ACC112 (cell line): ENCODE data around the gene SHCBP1L.
A peak's percentile ranks its signal among the peaks of the same experiment; 100 is the strongest.
"Not testable (repeated sequence)": the region's sequence is repeated elsewhere in the genome, so short reads cannot be mapped to it uniquely, and the experiment has no call there.

Experiments
- H2AFZ ChIP-seq: fragments of 200-600 bp; sonication (generic); one replicate; pipeline ENCODE4 v1.6.0; 2017; ENCODE audit warnings: antibody characterized with exemption, low read length; ENCODE audit not compliant: unreplicated experiment
- H3K27ac ChIP-seq: fragments of 200-600 bp; sonication (generic); 2 replicates; pipeline ENCODE4 v1.5.1; 2014; ENCODE audit warnings: low read depth, mild to moderate bottlenecking, antibody characterized with exemption, low read length, moderate library complexity
- H3K27me3 ChIP-seq: fragments of 200-600 bp; sonication (generic); 2 replicates; pipeline ENCODE4 v1.6.1; 2014; ENCODE audit warnings: mild to moderate bottlenecking, antibody characterized with exemption, low read length, moderate library complexity, mixed read lengths; ENCODE audit not compliant: insufficient read depth
- H3K36me3 ChIP-seq: fragments of 200-600 bp; sonication (generic); 2 replicates; pipeline ENCODE4 v1.6.1; 2016; ENCODE audit warnings: mild to moderate bottlenecking, antibody characterized with exemption, low read length, moderate library complexity, mixed read lengths; ENCODE audit not compliant: insufficient read depth
- H3K4me1 ChIP-seq: fragments of 200-600 bp; sonication (generic); one replicate; pipeline ENCODE4 v1.6.1; 2016; ENCODE audit warnings: low read length, mixed read lengths; ENCODE audit not compliant: insufficient read depth, unreplicated experiment, control insufficient read depth
- H3K4me3 ChIP-seq: fragments of 200-600 bp; sonication (generic); 2 replicates; pipeline ENCODE4 v1.5.1; 2014; ENCODE audit warnings: mild to moderate bottlenecking, low read depth, low read length
- H3K79me2 ChIP-seq: fragments of 200-600 bp; sonication (generic); one replicate; pipeline ENCODE4 v1.6.0; 2016; ENCODE audit warnings: low read length; ENCODE audit not compliant: control insufficient read depth, unreplicated experiment, insufficient read depth

The SHCBP1L gene

DNA sequence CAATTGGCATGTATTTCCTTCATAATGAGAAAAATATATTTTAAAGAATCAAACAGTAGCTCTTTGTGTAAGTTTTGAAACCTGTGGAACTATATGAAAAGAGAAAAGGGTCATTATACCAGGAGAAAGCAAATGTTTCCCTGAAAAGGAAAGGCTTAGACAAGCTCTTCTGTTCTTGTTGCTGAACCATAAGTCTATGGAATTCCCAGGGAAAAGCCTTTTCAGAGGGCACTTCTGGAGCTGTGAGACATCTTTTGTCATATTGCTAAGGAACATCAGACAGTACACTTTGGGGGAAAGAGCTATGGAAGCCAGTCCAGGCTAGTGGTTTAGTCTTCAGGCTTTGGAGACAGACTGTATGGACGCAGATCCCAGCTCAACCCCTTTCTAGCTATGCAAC is 12.1 kb upstream of the SHCBP1L start:
- Histone ChIP-seq H3K27ac (no peak overlapping the region), H3K36me3 (no peaks in the 10 kb centered on the region), H3K4me1 (peaks cover 10% of the 10 kb centered on the region), H2AFZ (no peak overlapping the region), H3K27me3 (no peaks in the 10 kb centered on the region), H3K79me2 (no peaks in the 10 kb centered on the region), H3K4me3 (no peak overlapping the region)

DNA sequence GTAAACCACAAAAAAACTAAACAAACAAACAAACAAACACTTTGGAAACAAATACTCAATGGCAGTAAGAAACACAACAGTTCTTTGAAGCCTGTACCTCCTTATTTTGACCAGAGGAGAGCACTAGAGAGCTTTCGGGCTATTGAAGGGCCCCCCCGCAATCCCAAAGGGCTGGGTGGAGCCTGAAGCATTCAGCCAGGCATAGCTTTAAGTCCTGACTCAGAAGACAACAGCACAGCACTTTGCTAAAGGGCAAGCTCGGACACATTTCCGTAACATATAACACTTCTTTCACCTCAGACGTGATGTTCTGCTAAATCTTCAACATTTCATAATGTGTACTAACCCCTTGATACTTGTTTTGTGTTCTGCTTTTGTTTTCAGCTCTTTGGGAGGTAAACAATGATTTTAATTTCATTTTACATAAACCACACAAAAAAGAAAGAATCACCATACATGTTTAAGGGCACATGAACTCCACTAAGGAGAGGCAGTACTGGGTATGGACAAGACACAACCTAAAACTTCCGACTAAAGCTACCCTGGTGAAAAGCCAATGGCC is 9.7 kb upstream of the SHCBP1L start:
- Histone ChIP-seq H3K27me3 (no peaks in the 10 kb centered on the region), H3K4me1 (peaks cover 10% of the 10 kb centered on the region), H2AFZ (peak overlapping the region; percentile 74), H3K27ac (peak overlapping the region; percentile 72), H3K4me3 (peak overlapping the region; percentile 64), H3K36me3 (no peaks in the 10 kb centered on the region), H3K79me2 (no peaks in the 10 kb centered on the region)

DNA sequence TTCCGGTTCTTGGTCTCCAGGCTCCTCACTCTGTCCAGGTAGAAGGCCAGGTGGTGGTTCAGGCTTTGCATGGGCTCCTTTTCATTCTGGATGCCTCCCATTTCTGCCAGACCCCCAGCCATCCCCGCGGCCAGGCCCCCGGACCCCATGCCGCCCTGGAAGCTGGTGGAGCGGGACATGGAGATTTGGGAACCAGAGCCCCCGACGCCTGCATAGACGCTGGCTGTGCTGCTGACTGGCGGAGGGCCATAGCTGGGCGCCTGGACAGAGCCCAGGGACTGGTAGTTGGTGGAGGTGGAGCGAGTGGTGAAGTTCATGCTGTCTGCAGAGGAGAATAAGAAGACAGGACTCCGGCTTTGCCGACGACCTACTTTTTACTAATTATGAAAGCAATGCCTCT is 7.1 kb upstream of the SHCBP1L start:
- no peak overlapping the region for H3K27ac ChIP-seq
- H2AFZ ChIP-seq, result no peak overlapping the region
- H3K4me1 ChIP-seq, result peaks cover 26% of the 10 kb centered on the region
- no peaks in the 10 kb centered on the region for H3K36me3 ChIP-seq
- no peaks in the 10 kb centered on the region for H3K27me3 ChIP-seq
- H3K4me3 ChIP-seq, result no peak overlapping the region
- H3K79me2 ChIP-seq, result no peaks in the 10 kb centered on the region

DNA sequence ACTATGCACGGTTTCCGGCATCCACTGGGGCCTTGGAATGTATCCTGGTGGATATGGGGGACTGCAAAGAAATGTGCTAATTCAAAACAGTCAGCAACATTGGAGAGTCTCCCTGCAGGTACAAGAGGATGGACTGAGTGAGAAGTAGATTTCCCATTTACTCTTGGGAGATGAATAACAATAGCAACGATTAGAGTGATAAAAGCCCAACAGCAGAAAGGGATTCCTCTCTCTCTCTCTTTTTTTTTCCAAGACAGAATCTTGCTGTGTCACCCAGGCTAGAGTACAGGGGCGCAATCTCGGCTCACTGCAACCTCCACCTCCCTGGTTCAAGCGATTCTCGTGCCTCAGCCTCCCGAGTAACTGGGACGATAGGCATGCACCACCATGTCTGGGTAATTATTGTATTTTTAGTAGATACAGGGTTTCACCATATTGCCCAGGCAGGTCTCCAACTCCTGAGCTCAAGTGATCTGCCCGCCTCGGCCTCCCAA is 5.0 kb upstream of the SHCBP1L start:
- Histone ChIP-seq H3K79me2 (no peaks in the 10 kb centered on the region), H2AFZ (no peak overlapping the region), H3K27ac (no peak overlapping the region), H3K4me1 (peaks cover 28% of the 10 kb centered on the region), H3K4me3 (no peak overlapping the region), H3K36me3 (no peaks in the 10 kb centered on the region), H3K27me3 (no peaks in the 10 kb centered on the region)

DNA sequence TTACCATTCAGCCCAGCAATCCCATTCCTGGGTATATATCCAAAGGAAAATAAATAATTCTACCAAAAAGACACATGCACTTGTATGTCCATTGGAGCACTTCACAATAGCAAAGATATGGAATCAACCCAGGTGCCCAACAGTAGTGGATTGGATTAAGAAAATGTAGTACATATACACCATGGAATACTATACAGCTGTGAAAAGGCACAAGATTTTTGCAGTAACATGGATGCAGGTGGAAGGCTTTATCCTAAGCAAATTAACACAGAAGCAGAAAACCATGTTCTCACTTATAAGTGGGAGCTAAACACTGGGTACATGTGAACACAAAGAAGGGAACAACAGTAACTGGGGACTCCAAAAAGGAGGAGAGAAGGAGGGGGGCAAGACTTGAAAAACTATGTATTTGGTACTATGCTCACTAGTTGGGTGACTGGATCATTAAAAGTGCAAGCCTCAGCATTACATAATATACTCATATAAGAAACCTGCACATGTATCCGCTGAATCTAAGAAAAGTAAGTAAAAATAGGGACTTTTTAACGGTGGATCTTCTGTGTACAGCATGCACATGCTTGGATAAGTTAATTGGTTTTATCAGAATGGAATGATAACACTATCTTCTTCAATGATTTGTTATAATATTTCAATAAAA is 3.9 kb upstream of the SHCBP1L start:
- no peaks in the 10 kb centered on the region for H3K79me2 ChIP-seq
- no peak overlapping the region for H2AFZ ChIP-seq
- H3K27me3 ChIP-seq, result peaks cover 5% of the 10 kb centered on the region; the same call in 1 of the 2 replicates
- H3K27ac ChIP-seq, result peak overlapping the region; percentile 57
- no peak overlapping the region for H3K4me3 ChIP-seq
- peaks cover 24% of the 10 kb centered on the region for H3K4me1 ChIP-seq
- H3K36me3 ChIP-seq, result no peaks in the 10 kb centered on the region

DNA sequence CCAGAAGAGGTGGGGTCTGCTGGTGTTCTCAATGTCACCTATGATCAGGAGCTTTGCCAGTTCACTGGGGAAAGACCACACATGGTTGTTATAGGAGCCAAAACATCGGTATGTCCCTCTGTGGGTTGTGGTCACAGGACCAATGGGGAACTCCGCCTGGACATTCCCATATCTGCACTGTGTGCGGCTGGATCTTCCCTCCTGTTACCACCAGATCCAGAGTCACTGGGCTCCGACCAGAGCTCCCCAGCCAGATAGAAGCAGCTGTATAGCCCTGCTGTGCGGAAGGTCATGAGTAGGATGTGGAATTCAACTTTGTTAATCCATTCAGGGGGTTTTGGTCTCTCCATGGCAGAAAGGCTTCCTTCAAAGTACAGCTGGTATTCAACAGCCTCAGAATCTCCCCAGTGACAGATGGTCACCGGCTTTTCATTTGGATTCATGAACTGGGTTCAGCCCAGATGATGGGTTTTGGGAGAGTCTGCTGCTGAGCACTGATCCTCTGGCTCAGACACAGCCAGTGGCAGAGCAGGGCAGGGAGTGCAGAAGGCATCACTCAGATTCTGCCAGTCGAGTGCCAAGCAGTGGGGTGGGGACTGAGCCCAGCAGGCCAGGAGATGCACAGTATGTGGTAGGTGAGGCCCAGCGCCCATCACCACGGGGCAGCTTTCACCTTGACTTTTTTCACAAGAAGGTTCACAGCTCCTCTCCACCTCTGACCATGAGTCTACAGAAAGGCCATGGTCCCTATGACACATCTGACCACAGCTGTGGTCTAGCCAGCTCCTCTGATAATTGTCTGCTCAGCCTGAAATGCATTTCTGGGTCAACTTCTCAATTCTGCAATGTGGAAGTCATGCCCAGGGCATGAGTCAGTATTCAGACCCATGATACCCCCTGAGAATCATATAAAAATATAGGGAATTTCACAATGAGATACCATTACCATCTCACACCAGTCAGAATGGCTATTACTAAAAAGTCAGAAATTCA is 2.9 kb upstream of the SHCBP1L start:
- H3K79me2 ChIP-seq, result no peaks in the 10 kb centered on the region
- no peaks in the 10 kb centered on the region for H3K36me3 ChIP-seq
- H3K27me3 ChIP-seq, result peaks cover 5% of the 10 kb centered on the region; the same call in 1 of the 2 replicates
- peak overlapping the region; percentile 15; the same call in 1 of the 2 replicates for H3K4me3 ChIP-seq
- H3K4me1 ChIP-seq, result peaks cover 20% of the 10 kb centered on the region
- H2AFZ ChIP-seq, result no peak overlapping the region
- H3K27ac ChIP-seq, result peak overlapping the region; percentile 69

DNA sequence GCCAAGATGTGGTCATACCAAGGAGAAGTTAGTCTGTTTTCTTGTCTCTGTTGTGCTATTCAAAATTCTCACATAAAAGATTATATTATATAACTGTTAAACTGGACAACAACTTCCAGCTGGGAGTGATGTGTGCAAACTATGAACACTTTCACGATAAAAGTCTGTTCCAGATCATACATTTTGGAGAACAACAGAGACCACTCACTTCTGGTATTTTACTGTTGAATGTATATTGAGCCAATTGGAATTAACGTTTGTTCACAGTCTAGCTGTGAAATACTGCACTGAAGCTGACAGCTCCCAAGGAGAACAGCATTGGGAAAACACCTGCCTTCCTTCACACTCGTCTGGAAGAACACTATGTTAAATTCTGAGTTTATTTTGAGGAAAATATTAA is 860 bp upstream of the SHCBP1L start:
- Histone ChIP-seq H3K79me2 (no peaks in the 10 kb centered on the region), H3K36me3 (no peaks in the 10 kb centered on the region), H3K27me3 (peaks cover 5% of the 10 kb centered on the region; the same call in 1 of the 2 replicates), H3K27ac (no peak overlapping the region), H3K4me1 (peaks cover 20% of the 10 kb centered on the region), H2AFZ (no peak overlapping the region), H3K4me3 (no peak overlapping the region)

DNA sequence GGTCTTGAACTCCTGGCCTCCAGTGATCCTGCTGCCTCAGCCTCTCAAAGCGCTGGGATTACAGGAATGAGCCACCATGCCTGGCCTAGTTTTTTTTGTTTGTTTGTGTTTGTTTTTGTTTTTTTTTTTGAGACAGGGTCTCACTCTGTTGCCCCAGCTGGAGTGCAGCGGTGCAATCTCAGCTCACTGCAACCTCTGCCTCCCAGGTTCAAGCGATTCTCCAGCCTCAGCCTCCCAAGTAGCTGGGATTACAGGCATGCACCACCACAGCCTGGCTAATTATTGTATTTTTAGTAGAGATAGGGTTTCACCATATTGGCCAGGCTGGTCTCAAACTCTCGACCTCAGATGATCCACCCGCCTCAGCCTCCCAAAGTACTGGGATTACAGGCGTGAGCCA is 9.6 kb downstream of the SHCBP1L start:
- H3K79me2 ChIP-seq, H3K27ac ChIP-seq, H3K27me3 ChIP-seq, H2AFZ ChIP-seq, H3K4me3 ChIP-seq, H3K36me3 ChIP-seq, H3K4me1 ChIP-seq: not testable (repeated sequence)

DNA sequence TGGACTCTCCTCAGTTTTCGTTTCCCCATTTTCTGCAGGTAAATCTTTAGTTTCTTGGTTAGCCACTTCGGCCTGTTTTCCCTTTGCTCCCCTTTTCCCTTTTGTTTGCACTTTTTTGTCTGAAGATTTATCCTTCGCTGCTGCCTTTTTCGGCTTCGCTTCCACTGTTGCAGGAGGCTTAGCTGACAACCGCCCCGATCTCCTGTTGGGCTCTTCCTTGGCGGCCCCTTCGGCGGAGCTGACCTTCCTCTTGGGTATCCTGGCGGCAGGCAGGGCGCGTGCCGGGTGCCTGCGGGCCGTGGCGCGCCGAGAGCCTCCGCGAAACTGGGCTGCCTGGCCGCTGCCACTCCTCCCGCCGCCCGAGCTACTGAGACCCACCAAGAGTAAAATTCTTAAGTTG is 10.8 kb downstream of the SHCBP1L start:
- H3K27me3 ChIP-seq, H3K4me1 ChIP-seq, H2AFZ ChIP-seq, H3K4me3 ChIP-seq, H3K36me3 ChIP-seq, H3K27ac ChIP-seq, H3K79me2 ChIP-seq: not testable (repeated sequence)

DNA sequence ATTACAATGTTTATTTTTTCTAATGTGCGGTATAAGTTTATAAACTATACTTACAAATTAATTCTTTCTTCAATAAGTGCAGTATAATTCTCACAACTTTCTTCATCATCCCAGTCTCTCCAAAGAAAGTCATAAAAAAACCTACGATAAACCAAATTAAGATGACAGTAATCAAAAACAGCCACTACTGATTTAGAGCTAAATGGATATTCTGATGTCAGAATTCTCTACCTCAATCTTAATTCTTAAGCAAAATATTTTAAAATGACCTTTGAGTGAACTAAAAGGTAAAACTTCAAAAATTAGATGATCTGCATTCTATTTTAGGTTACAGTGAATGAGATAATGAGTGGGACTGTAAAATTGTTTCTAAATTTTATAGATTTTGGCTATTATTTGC is 13.6 kb downstream of the SHCBP1L start:
- Histone ChIP-seq H3K4me1 (no peaks in the 10 kb centered on the region), H3K4me3 (no peak overlapping the region), H3K27ac (no peak overlapping the region), H3K27me3 (no peaks in the 10 kb centered on the region), H2AFZ (no peak overlapping the region), H3K36me3 (no peaks in the 10 kb centered on the region; the same call in 1 of the 2 replicates), H3K79me2 (no peaks in the 10 kb centered on the region)
